GM21723 (cell line): ENCODE data around the gene RTN4RL1.
"Not testable (repeated sequence)": the region's sequence is repeated elsewhere in the genome, so short reads cannot be mapped to it uniquely, and the experiment has no call there.

ENCODE experiments used
- ATAC-seq: cut with Tn5 transposase; IDR thresholded peaks from one replicate; pipeline ENCODE4 v1.9.1; 2021; ENCODE audit warnings: mild to moderate bottlenecking, moderate library complexity; ENCODE audit not compliant: unreplicated experiment

RTN4RL1 gene

GRCh38 chr17:1899403-1900000 lies 125.6 kb downstream of the RTN4RL1 start:
- no peak for ATAC-seq

- ATAC-seq: no peak
Measured at GRCh38 chr17:1898872-1899271, 126.3 kb downstream of the RTN4RL1 start.

- ATAC-seq: no peak
Measured at GRCh38 chr17:1898332-1898731, 126.8 kb downstream of the RTN4RL1 start.

- ATAC-seq: no peak
Measured at GRCh38 chr17:1897105-1897656, 128.0 kb downstream of the RTN4RL1 start.

GRCh38 chr17:1896243-1897104 lies 128.7 kb downstream of the RTN4RL1 start:
- ATAC-seq: peak; percentile 62

- ATAC-seq: not testable (repeated sequence)
Measured at GRCh38 chr17:1895479-1895878, 129.7 kb downstream of the RTN4RL1 start.

- no peak for ATAC-seq
Measured at GRCh38 chr17:1894753-1895339, 130.3 kb downstream of the RTN4RL1 start.

GRCh38 chr17:1890758-1891450 lies 134.2 kb downstream of the RTN4RL1 start:
- no peak for ATAC-seq

GRCh38 chr17:1888741-1889140 lies 136.4 kb downstream of the RTN4RL1 start:
- ATAC-seq: no peak
